ENCODE results near the gene ALPG. TPM values are rescaled to one million over a fixed set of nuclear protein-coding genes. Genes with fewer than 3 reads are reported as not detected.
"Not testable (repeated sequence)": the region's sequence is repeated elsewhere in the genome, so short reads cannot be mapped to it uniquely, and the experiment has no call there.

ALPG gene
- total RNA-seq (2014; rRNA removed; shearing (Covaris generic); ENCODE audit: low replicate concordance) = not detected in 2 replicates

- Histone ChIP-seq H3K27me3 (no peaks in the 10 kb centered on the region), H3K9me3 (no peaks in the 10 kb centered on the region), H3K4me3 (no peak within 1 kb of the TSS), H3K36me3 (no peaks in the 10 kb centered on the region)
- no peak for DNase-seq
Observed at GRCh38 chr2:232406556-232407310, at the start of gene ALPG. Gene ALPG, plus strand, starts transcription at chr2:232406844. Its CDS starts 51 bp downstream, at chr2:232406895.

DNA sequence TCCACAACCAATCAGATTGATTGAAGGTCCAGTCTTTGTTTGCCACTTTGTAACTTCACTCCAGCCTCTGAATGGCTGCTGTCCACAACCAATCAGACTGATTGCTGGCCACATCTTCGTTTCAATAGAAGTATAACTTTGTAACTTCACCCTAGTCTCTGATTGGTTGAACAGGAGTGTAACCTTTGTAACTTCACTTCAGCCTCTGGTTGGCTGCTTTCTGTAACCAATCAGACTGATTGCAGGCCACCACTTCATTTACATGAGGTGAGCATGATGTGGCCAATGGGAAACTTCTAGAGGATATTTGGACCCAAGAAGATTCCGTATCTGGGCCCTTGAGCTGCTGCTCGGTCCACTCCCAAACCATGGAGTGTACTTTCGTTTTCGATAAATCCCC lies 45.0 kb upstream of the ALPG start:
- no peak overlapping the region for H3K4me3 ChIP-seq
- no peak for DNase-seq
- H3K27me3 ChIP-seq = no peaks in the 10 kb centered on the region
- H3K9me3 ChIP-seq = no peaks in the 10 kb centered on the region; the same call in 1 of the 2 replicates
- no peaks in the 10 kb centered on the region for H3K36me3 ChIP-seq

DNA sequence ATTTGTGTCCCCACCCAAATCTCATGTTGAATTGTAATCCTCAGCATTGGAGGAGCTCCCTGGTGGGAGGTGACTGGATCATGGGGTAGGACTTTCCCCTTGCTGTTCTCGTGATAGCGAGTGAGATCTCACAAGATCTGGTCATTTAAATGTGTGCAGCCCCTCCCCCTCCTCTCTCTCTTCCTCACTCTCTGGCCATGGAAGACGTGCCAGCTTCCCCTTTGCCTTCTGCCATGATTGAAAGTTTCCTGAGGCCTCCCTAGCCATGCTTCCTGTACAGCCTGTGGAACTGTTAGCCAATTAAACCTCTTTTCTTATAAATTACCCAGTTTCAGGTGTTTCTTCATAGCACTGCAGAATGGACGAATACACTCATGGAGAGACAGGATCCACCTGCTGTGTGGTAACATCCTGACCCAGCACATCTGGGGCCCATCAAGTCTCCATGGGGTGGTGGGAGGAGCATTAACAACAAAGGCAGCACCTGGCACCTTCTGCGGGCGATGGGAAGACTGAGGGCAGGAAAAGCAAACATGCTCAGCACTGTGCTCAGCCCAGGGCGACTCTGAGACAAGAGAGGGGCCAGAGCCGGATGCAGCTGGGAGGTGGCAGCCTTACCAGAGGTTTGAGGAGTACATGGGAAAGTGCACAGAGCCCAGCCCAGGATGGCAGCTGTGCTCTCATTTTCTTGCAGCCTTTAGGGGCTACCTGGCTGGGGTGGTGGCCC lies 44.3 kb upstream of the ALPG start:
- no peak for DNase-seq
- H3K27me3 ChIP-seq = no peaks in the 10 kb centered on the region
- no peaks in the 10 kb centered on the region; the same call in 1 of the 2 replicates for H3K9me3 ChIP-seq
- no peak overlapping the region for H3K4me3 ChIP-seq
- H3K36me3 ChIP-seq = no peaks in the 10 kb centered on the region

- H3K9me3 ChIP-seq, H3K4me3 ChIP-seq, H3K27me3 ChIP-seq, DNase-seq, H3K36me3 ChIP-seq: not testable (repeated sequence)
Observed at GRCh38 chr2:232363064-232363783, 43.4 kb upstream of the ALPG start.

DNA sequence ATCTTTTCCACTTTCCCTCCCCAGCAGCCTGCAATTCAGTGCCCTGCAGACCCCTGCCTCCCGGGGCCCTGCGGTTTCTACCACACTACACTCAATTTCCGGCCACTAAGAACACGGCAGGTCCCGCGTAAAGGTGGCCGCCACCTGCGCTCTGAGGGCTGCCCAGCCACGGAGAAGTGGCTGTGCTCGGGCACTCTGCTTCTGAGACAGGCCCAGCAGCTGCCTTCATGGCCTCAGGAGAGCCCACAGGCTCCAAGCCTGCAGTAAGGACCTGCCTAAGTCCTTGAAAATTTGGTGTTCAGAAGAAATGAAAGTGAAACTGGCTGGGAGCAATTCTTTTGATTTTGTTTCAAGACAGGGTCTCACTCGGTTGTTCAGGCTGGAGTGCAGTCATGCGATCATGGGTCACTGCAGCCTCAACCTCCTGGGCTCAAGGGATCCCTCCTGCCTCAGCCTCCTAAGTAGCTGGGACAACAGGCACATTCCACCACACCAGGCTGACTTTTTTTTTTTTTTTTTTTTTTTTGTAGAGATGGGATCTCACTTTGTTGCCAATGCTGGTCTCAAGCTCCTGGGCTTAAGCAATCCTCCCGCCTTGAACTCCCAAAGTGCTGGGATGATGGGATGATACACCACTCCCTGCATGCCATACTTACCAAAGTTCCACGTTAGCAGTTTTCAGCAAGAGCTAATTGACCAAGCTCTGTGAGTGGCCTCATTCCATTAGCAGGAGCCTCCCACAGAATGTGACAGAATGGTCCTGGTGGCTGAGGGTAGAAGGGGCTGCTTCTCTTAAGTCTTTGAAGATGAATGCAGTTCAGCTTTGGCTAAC lies 42.6 kb upstream of the ALPG start:
- Histone ChIP-seq H3K27me3 (no peaks in the 10 kb centered on the region), H3K4me3 (no peak overlapping the region), H3K9me3 (no peaks in the 10 kb centered on the region; the same call in 1 of the 2 replicates), H3K36me3 (no peaks in the 10 kb centered on the region)
- DNase-seq = no peak

- not testable (repeated sequence) for H3K27me3 ChIP-seq, DNase-seq, H3K4me3 ChIP-seq, H3K9me3 ChIP-seq, H3K36me3 ChIP-seq
Observed at GRCh38 chr2:232364806-232365594, 41.6 kb upstream of the ALPG start.

- Histone ChIP-seq H3K36me3 (no peaks in the 10 kb centered on the region), H3K27me3 (no peaks in the 10 kb centered on the region), H3K4me3 (no peak overlapping the region), H3K9me3 (no peaks in the 10 kb centered on the region; the same call in 1 of the 2 replicates)
- DNase-seq = no peak
Observed at GRCh38 chr2:232365621-232366321, 40.9 kb upstream of the ALPG start.

DNA sequence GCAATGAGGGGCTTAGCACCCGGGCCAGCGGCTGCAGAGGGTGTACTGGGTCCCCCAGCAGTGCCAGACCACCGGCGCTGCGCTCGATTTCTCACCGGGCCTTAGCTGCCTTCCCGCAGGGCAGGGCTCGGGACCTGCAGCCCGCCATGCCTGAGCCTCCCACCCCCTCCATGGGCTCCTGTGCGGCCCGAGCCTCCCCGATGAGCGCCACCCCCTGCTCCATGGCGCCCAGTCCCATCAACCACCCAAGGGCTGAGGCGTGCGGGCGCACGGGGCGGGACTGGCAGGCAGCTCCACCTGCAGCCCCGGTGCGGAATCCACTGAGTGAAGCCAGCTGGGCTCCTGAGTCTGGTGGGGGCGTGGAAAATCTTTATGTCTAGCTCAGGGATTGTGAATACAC lies 40.2 kb upstream of the ALPG start:
- not testable (repeated sequence) for H3K36me3 ChIP-seq, H3K27me3 ChIP-seq, H3K9me3 ChIP-seq, H3K4me3 ChIP-seq, DNase-seq

- H3K4me3 ChIP-seq = no peak overlapping the region
- DNase-seq = no peak
Observed at GRCh38 chr2:232367016-232367415, 39.6 kb upstream of the ALPG start.

DNA sequence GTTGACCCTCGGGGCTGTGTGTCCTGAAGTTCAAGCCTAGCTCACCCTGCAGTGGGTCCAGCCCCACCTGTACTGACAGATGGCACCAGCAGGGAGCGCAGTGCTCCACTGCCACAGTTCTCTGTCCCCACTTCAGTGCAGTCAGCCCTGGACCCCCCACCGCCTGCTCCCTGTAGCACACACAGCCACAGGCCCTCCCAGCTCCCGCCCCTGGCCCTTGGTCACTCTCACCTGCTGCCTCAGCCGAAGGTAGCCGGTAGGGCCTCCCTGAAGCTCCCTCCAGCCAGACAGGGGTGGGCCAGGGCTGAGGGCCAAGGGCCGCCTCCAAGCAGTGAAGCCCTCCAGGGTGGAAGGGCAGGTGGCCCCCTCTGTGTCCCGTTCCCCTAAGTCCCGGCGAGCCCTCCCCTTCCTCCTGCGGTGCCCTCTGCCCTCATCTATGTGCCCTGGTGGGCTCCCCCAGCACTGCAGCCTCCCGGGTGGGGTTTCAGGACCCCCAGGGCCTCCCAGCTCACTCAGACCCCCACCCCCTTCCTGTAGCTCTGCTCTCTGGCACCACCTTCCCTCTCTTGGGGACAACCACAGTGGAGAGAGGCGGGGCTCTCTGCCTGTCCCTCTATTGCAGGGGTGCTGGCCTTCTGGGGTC lies 38.9 kb upstream of the ALPG start:
- H3K4me3 ChIP-seq = no peak overlapping the region
- H3K36me3 ChIP-seq = no peaks in the 10 kb centered on the region
- DNase-seq = no peak
- H3K9me3 ChIP-seq = no peaks in the 10 kb centered on the region
- no peaks in the 10 kb centered on the region for H3K27me3 ChIP-seq

More at GRCh38 chr2:232367016-232367415, 39.6 kb upstream of the ALPG start:
- Histone ChIP-seq H3K27me3 (no peaks in the 10 kb centered on the region), H3K36me3 (no peaks in the 10 kb centered on the region), H3K9me3 (no peaks in the 10 kb centered on the region)

- Histone ChIP-seq H3K27me3 (no peaks in the 10 kb centered on the region), H3K36me3 (no peaks in the 10 kb centered on the region), H3K9me3 (no peaks in the 10 kb centered on the region), H3K4me3 (no peak overlapping the region)
- DNase-seq = peak; percentile 67
Observed at GRCh38 chr2:232368311-232368731, 38.3 kb upstream of the ALPG start.

DNA sequence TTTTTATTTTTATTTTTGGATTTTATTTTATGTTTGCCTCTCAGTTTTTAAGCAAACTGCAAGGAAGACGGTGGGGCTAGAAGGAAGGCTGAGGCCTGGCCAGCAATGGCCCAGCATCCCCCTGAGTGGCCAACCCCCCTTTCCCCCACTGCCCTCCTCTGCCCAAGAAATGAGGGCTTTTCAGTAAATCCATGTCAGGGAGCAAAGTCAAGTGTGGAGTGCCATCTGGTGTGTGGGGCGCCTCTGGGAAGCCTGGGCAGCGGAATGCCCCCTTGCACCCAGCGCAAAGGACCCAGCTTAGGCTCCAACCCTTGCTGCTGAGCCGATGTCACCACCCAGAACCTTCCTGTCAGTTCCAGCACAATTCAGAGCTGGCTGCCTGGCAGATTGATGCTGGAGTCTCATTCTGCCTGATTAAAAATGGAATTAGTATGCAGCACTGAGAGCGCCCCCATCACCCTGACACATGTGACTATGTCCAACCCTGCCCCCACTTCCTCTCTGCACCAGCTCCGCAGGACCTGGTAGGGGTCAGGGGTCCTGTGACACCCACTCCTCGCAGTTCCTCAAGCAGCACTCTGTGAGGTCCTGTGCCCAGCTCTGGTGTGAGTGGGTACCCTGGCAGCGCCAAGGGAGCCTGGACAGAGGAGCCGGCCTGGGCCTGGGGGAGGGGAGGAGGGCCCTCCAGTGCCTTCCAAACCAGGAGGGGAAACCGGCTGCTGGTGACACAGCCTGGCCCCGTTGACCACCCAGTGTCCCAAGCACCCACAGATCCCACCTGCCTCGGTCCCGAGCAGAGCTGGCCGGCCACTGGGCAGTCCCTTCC lies 37.3 kb upstream of the ALPG start:
- Histone ChIP-seq H3K9me3 (no peaks in the 10 kb centered on the region), H3K4me3 (no peak overlapping the region), H3K36me3 (no peaks in the 10 kb centered on the region), H3K27me3 (no peaks in the 10 kb centered on the region)
- DNase-seq = no peak

GRCh38 chr2:232370007-232370406 lies 36.6 kb upstream of the ALPG start:
- H3K36me3 ChIP-seq, H3K9me3 ChIP-seq, H3K27me3 ChIP-seq, H3K4me3 ChIP-seq, DNase-seq: not testable (repeated sequence)
